ENCODE results near the gene MAP1S.

Gene MAP1S, protein sequence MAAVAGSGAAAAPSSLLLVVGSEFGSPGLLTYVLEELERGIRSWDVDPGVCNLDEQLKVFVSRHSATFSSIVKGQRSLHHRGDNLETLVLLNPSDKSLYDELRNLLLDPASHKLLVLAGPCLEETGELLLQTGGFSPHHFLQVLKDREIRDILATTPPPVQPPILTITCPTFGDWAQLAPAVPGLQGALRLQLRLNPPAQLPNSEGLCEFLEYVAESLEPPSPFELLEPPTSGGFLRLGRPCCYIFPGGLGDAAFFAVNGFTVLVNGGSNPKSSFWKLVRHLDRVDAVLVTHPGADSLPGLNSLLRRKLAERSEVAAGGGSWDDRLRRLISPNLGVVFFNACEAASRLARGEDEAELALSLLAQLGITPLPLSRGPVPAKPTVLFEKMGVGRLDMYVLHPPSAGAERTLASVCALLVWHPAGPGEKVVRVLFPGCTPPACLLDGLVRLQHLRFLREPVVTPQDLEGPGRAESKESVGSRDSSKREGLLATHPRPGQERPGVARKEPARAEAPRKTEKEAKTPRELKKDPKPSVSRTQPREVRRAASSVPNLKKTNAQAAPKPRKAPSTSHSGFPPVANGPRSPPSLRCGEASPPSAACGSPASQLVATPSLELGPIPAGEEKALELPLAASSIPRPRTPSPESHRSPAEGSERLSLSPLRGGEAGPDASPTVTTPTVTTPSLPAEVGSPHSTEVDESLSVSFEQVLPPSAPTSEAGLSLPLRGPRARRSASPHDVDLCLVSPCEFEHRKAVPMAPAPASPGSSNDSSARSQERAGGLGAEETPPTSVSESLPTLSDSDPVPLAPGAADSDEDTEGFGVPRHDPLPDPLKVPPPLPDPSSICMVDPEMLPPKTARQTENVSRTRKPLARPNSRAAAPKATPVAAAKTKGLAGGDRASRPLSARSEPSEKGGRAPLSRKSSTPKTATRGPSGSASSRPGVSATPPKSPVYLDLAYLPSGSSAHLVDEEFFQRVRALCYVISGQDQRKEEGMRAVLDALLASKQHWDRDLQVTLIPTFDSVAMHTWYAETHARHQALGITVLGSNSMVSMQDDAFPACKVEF

GRCh38 chr19:17718947-17719711 lies at the start of gene MAP1S:
Gene MAP1S (plus strand): TSS chr19:17719480. CDS start chr19:17719503, 23 bp downstream.
- H3K4me3 ChIP-seq (ENCODE audit: control insufficient read depth, low read depth, low read length) = peak within 1 kb of the TSS; percentile 79
- peak; percentile 34 for DNase-seq (ENCODE audit: low read depth)
- no peak for TF ChIP-seq CTCF (conservative IDR thresholded peaks at IDR 0.05; ENCODE audit: control insufficient read depth, insufficient read depth, low read depth, low read length)

DNA sequence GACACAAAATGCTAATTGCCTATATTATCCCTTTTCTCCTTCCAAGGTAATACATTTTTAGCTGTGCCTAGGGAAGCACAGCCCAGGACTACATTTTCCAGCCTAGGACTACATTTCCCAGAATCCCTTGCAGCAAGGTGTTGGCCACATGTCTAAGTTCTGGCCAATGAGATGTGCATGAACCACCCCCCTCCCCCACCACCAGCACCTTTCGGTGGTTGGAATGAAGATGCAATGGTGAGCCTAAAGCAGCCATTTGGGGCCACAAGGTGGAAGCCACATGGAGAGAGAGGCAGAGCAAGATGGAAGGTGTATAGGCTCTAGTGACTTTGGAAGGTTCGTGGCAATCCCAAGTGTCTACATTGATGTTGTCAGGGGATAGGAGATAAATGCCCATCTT lies 47.4 kb upstream of the MAP1S start:
- TF ChIP-seq CTCF (conservative IDR thresholded peaks at IDR 0.05; ENCODE audit: control insufficient read depth, insufficient read depth, low read depth, low read length) = no peak
- H3K4me3 ChIP-seq (ENCODE audit: control insufficient read depth, low read depth, low read length) = no peak overlapping the region
- peak; percentile 48 for DNase-seq (ENCODE audit: low read depth)

DNA sequence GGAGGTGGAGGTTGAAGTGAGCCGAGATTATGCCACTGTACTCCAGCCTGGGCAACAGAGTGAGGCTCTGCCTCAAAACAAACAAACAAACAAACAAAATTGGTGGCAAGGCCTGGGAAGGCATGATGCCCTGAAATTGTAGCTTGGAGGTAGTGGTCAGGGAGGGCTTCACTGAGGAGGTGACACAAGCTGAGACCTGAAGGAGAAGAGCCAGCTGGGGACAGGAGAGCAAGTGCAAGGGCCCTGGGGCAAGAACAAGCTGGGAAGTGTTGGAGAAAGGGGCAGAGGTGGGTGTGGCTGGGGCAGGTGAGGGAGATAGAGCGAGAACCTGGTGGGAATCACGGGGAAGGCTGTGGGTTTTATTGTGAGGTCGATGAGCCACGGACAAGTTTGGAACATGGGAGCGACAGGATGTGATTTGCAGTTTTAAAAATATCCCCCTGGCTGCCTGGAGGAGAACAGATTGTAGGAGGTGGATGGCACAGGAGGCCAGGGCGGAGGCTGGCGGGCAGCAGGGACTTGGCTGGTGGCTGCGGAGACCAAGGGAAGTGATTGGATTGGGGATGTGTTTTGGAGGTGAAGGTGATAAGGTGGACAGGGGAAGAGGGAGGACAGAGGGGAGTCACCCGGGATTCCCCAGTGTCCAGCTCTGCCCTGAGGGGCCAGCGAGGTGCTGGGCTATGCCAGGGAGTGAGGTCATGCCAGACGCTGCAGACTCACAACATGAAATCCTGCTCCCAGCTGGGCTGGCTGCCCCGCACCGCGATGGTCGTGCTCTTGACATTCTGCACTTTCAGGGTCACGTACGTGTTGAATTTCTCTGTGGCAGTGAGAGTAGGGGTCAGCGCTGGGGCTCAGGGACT lies 45.1 kb upstream of the MAP1S start:
- TF ChIP-seq CTCF (conservative IDR thresholded peaks at IDR 0.05; ENCODE audit: control insufficient read depth, insufficient read depth, low read depth, low read length) = no peak
- DNase-seq (ENCODE audit: low read depth) = no peak

GRCh38 chr19:17676295-17676694 lies 43.0 kb upstream of the MAP1S start:
- no peak for DNase-seq (ENCODE audit: low read depth)
- no peak overlapping the region for H3K4me3 ChIP-seq (ENCODE audit: control insufficient read depth, low read depth, low read length)
- no peak for TF ChIP-seq CTCF (conservative IDR thresholded peaks at IDR 0.05; ENCODE audit: control insufficient read depth, insufficient read depth, low read depth, low read length)

More for the DNA sequence above, 45.1 kb upstream of the MAP1S start:
- no peak overlapping the region for H3K4me3 ChIP-seq (ENCODE audit: control insufficient read depth, low read depth, low read length)

DNA sequence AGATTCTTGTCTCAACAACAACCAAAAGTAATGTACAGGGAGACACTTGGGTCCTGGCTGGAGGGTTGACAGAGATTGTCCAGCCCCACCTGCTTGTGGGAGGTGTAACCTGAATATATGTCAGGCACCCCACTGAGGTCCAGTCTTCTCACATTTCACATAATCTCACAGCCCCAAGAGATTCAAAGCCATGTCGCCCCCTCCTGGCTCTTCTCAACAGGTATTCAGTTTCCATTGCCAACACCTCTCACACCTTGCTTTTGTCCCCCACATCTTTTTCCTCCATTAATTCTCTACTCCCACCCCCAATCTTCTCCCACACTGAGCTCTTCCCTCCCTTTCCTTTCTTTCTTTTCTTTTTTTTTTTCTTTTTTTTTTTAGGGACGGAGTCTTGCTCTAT lies 42.3 kb upstream of the MAP1S start:
- no peak for DNase-seq (ENCODE audit: low read depth)
- no peak overlapping the region for H3K4me3 ChIP-seq (ENCODE audit: control insufficient read depth, low read depth, low read length)
- no peak for TF ChIP-seq CTCF (conservative IDR thresholded peaks at IDR 0.05; ENCODE audit: control insufficient read depth, insufficient read depth, low read depth, low read length)
